Measurements from ENCODE around the gene OSGEP. TPM values are rescaled to one million over a fixed set of nuclear protein-coding genes. Genes with fewer than 3 reads are reported as not detected.
A peak's percentile ranks its signal among the peaks of the same experiment; 100 is the strongest.

Gene OSGEP
- total RNA-seq, 1 donor from 2014 or later, result 60.9 TPM

- intact Hi-C loops (cut with DNase I), result loop anchor here (10.0 kb wide), 1 partner anchor 196 kb away; no protein-coding TSS in a partner anchor
- no peaks in the 10 kb centered on the region for H3K9me3 ChIP-seq
- no peak for DNase-seq (ENCODE audit: extremely low spot score in 2 of 2)
- H3K36me3 ChIP-seq, result no peaks in the 10 kb centered on the region
- H3K27ac ChIP-seq, result no peak overlapping the region
- H3K4me3 ChIP-seq, result no peak overlapping the region
- peaks cover 8% of the 10 kb centered on the region for H3K4me1 ChIP-seq
- no peaks in the 10 kb centered on the region for H3K27me3 ChIP-seq
- TF ChIP-seq POLR2A (IDR thresholded peaks at IDR 0.05), result no peak
- no peak for TF ChIP-seq CTCF (IDR thresholded peaks at IDR 0.05)
- TF ChIP-seq POLR2AphosphoS5 (IDR thresholded peaks at IDR 0.05; ENCODE audit: insufficient read depth in 1 of 2, low read depth in 1 of 2), result no peak
Measured at GRCh38 chr14:20418501-20418909, 36.1 kb downstream of the OSGEP start.

GRCh38 chr14:20417250-20418186, 37.1 kb downstream of the OSGEP start:
- DNase-seq (ENCODE audit: extremely low spot score in 2 of 2), result no peak
- Histone ChIP-seq H3K9me3 (no peaks in the 10 kb centered on the region), H3K27me3 (no peaks in the 10 kb centered on the region), H3K4me1 (peaks cover 9% of the 10 kb centered on the region), H3K4me3 (no peak overlapping the region), H3K27ac (no peak overlapping the region), H3K36me3 (no peaks in the 10 kb centered on the region)
- no peak for TF ChIP-seq CTCF (IDR thresholded peaks at IDR 0.05)
- TF ChIP-seq POLR2A (IDR thresholded peaks at IDR 0.05), result no peak
- no peak for TF ChIP-seq POLR2AphosphoS5 (IDR thresholded peaks at IDR 0.05; ENCODE audit: insufficient read depth in 1 of 2, low read depth in 1 of 2)
- intact Hi-C loops (cut with DNase I), result loop anchor here (10.0 kb wide), 1 partner anchor 197 kb away; no protein-coding TSS in a partner anchor

- no peaks in the 10 kb centered on the region for H3K9me3 ChIP-seq
- no peak overlapping the region for H3K4me3 ChIP-seq
- peaks cover 22% of the 10 kb centered on the region for H3K4me1 ChIP-seq
- no peaks in the 10 kb centered on the region for H3K36me3 ChIP-seq
- TF ChIP-seq CTCF (IDR thresholded peaks at IDR 0.05) (no peak), POLR2A (IDR thresholded peaks at IDR 0.05) (no peak), POLR2AphosphoS5 (IDR thresholded peaks at IDR 0.05; ENCODE audit: insufficient read depth in 1 of 2, low read depth in 1 of 2) (no peak)
- DNase-seq (ENCODE audit: extremely low spot score in 2 of 2), result no peak
- intact Hi-C loops (cut with DNase I), result loop anchor here (10.0 kb wide), 1 partner anchor 199 kb away; no protein-coding TSS in a partner anchor
- H3K27ac ChIP-seq, result no peak overlapping the region
- no peaks in the 10 kb centered on the region for H3K27me3 ChIP-seq
Measured at GRCh38 chr14:20416223-20416622, 38.4 kb downstream of the OSGEP start.

GRCh38 chr14:20415782-20416206, 38.8 kb downstream of the OSGEP start:
- DNase-seq (ENCODE audit: extremely low spot score in 2 of 2), result no peak
- intact Hi-C loops (cut with DNase I), result loop anchor here (10.0 kb wide), 1 partner anchor 199 kb away; no protein-coding TSS in a partner anchor
- no peak overlapping the region for H3K27ac ChIP-seq
- H3K4me1 ChIP-seq, result peaks cover 26% of the 10 kb centered on the region
- no peaks in the 10 kb centered on the region for H3K9me3 ChIP-seq
- H3K4me3 ChIP-seq, result no peak overlapping the region
- no peaks in the 10 kb centered on the region for H3K36me3 ChIP-seq
- TF ChIP-seq CTCF (IDR thresholded peaks at IDR 0.05), result peak in 2 of 3 experiments; percentile 0 to 47
- TF ChIP-seq POLR2A (IDR thresholded peaks at IDR 0.05), result no peak
- no peaks in the 10 kb centered on the region for H3K27me3 ChIP-seq

- H3K4me3 ChIP-seq, result peak overlapping the region; percentile 67 to 72
- intact Hi-C loops (cut with DNase I), result loop anchor here (5.0 to 10.0 kb wide), 3 partner anchors 71 to 269 kb away; partner anchors contain the start of genes PARP2 and RNASE4
- TF ChIP-seq CTCF (IDR thresholded peaks at IDR 0.05) (no peak), POLR2A (IDR thresholded peaks at IDR 0.05) (no peak), POLR2AphosphoS5 (IDR thresholded peaks at IDR 0.05; ENCODE audit: insufficient read depth in 1 of 2, low read depth in 1 of 2) (no peak)
- H3K4me1 ChIP-seq, result peaks cover 26% of the 10 kb centered on the region
- H3K27me3 ChIP-seq, result no peaks in the 10 kb centered on the region
- H3K36me3 ChIP-seq, result no peaks in the 10 kb centered on the region
- peak overlapping the region; percentile 90 for H3K27ac ChIP-seq
- DNase-seq (ENCODE audit: extremely low spot score in 2 of 2), result no peak
- no peaks in the 10 kb centered on the region for H3K9me3 ChIP-seq
Measured at GRCh38 chr14:20413744-20414082, 40.9 kb downstream of the OSGEP start.
